Esophagus (tissue), 2 donors: ENCODE results near the gene DGKB. TPM values are rescaled to one million over a fixed set of nuclear protein-coding genes. Genes with fewer than 3 reads are reported as not detected.

ENCODE experiments used
- H3K27ac ChIP-seq, 2 donors: one replicate each; pipeline ENCODE4 v1.5.1; 2013; ENCODE audit warnings: low read depth in 2 of 2, mild to moderate bottlenecking in 2 of 2, inconsistent platforms in 1 of 2, low read length in 1 of 2, moderate library complexity in 1 of 2
- H3K27me3 ChIP-seq, 2 donors: one replicate each; pipeline ENCODE4 v1.6.1; 2013; ENCODE audit warnings: low read length in 2 of 2, control low read depth in 1 of 2, mild to moderate bottlenecking in 1 of 2; ENCODE audit not compliant: insufficient read depth in 2 of 2, control insufficient read depth in 1 of 2
- H3K36me3 ChIP-seq, 2 donors: one replicate each; pipeline ENCODE4 v1.6.1; 2013; ENCODE audit warnings: low read length in 1 of 2; ENCODE audit not compliant: control insufficient read depth in 2 of 2, insufficient read depth in 2 of 2
- H3K4me1 ChIP-seq, 2 donors: one replicate each; pipeline ENCODE4 v1.6.1; 2013; ENCODE audit warnings: low read length in 1 of 2; ENCODE audit not compliant: control insufficient read depth in 2 of 2, insufficient read depth in 2 of 2
- H3K4me3 ChIP-seq, 2 donors: one replicate each; pipeline ENCODE4 v1.5.1; 2013; ENCODE audit warnings: low read length in 2 of 2, mild to moderate bottlenecking in 2 of 2, low read depth in 1 of 2, moderate library complexity in 1 of 2
- H3K9me3 ChIP-seq, 2 donors: one replicate each; pipeline ENCODE4 v1.6.1; 2013; ENCODE audit warnings: mild to moderate bottlenecking in 2 of 2, low read depth in 1 of 2, low read length in 1 of 2, moderate library complexity in 1 of 2; ENCODE audit not compliant: control insufficient read depth in 2 of 2, insufficient read depth in 1 of 2
- WGBS, 2 donors: extraction: QIAGEN DNeasy Blood & Tissue Kit; methylation state at CpG; one replicate each; pipeline ENCODE4 v1.1.7; 2013; 5-methylcytosine and 5-hydroxymethylcytosine counted together
- polyA plus RNA-seq, 2 donors: library from polyadenylated mRNA; stranded (reverse); fragments of 200-250 nt; gene quantifications; one replicate each; pipeline ENCODE4 v1.2.3, GENCODE V29; 2013
- donor health status: healthy with polysubstance abuse.
- donor health status: Bipolar disorder and iron deficiency.

DGKB gene
- polyA plus RNA-seq, 2 donors, result 0.09 to 0.20 TPM

- Histone ChIP-seq H3K4me1 (no peaks in the 10 kb centered on the region), H3K27ac (no peak overlapping the region), H3K9me3 (no peaks in the 10 kb centered on the region), H3K27me3 (no peaks in the 10 kb centered on the region), H3K4me3 (no peak overlapping the region), H3K36me3 (no peaks in the 10 kb centered on the region)
- WGBS, 2 donors, result 48 to 51% methylated on average over 4 of the region's 4 CpGs
These were observed 3.2 kb upstream of the DGKB start for GRCh38 chr7:14905764-14906163.

DNA sequence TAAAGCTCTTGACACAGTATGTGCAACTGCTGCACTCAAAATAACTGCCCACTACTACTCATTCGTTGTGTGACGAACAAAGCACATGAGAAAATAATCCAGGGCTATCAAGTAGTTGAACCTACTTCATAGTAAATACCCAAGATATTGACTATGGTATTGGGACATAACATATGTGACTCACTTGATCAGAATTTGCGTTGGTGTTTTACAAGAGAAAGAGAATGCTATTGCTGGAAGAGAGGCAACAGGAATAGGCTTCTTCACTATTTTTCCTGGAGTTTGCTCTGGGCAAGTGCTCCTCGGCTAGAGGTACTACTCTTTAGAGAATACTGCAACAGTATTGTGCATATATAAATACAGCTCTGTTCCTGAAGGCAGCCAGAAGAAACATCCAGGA lies 2.5 kb downstream of the DGKB start:
- H3K4me3 ChIP-seq, result no peak overlapping the region
- 84 to 87% methylated on average over 4 of the region's 4 CpGs for WGBS, 2 donors
- no peaks in the 10 kb centered on the region for H3K4me1 ChIP-seq
- H3K27ac ChIP-seq, result no peak overlapping the region
- H3K9me3 ChIP-seq, result no peaks in the 10 kb centered on the region
- H3K36me3 ChIP-seq, result no peaks in the 10 kb centered on the region
- H3K27me3 ChIP-seq, result no peaks in the 10 kb centered on the region

- Histone ChIP-seq H3K4me3 (no peak overlapping the region), H3K27ac (no peak overlapping the region)
- WGBS, 2 donors, result 61 to 67% methylated on average over 3 of the region's 3 CpGs
These were observed 3.5 kb downstream of the DGKB start for GRCh38 chr7:14899030-14899429.

GRCh38 chr7:14896461-14896860 lies 6.1 kb downstream of the DGKB start:
- no peaks in the 10 kb centered on the region for H3K36me3 ChIP-seq
- no peaks in the 10 kb centered on the region for H3K27me3 ChIP-seq
- no peak overlapping the region for H3K27ac ChIP-seq
- H3K9me3 ChIP-seq, result no peaks in the 10 kb centered on the region
- H3K4me1 ChIP-seq, result no peaks in the 10 kb centered on the region
- no peak overlapping the region for H3K4me3 ChIP-seq
- 92 to 93% methylated on average over 2 of the region's 2 CpGs for WGBS, 2 donors

More at GRCh38 chr7:14899030-14899429, 3.5 kb downstream of the DGKB start:
- Histone ChIP-seq H3K27me3 (no peaks in the 10 kb centered on the region), H3K9me3 (no peaks in the 10 kb centered on the region), H3K36me3 (no peaks in the 10 kb centered on the region), H3K4me1 (no peaks in the 10 kb centered on the region)

DNA sequence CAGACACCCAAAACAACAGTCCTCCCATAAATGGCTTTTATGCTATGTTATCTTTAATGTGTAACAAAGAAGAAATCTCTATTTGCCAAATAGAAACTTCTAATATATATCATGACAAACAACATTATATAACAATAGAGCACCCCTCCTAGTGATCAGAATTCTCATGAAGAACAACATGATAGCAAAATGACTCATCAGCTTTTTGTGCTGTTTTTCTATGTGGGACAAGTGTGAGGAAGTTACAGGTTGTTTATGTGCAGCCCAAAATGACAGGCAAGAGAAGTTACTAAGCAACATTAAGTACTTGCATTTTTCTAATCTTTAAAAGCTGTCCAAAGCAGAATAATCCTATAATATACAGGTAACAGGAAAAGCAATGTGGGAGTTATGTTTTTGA lies 7.7 kb downstream of the DGKB start:
- no peaks in the 10 kb centered on the region for H3K9me3 ChIP-seq
- H3K27ac ChIP-seq, result no peak overlapping the region
- no peak overlapping the region for H3K4me3 ChIP-seq
- no peaks in the 10 kb centered on the region for H3K36me3 ChIP-seq
- H3K4me1 ChIP-seq, result no peaks in the 10 kb centered on the region
- no peaks in the 10 kb centered on the region for H3K27me3 ChIP-seq

- Histone ChIP-seq H3K4me1 (no peaks in the 10 kb centered on the region), H3K27me3 (no peaks in the 10 kb centered on the region), H3K9me3 (no peaks in the 10 kb centered on the region), H3K4me3 (no peak overlapping the region), H3K36me3 (no peaks in the 10 kb centered on the region), H3K27ac (no peak overlapping the region)
- 54 to 57% methylated on average over 2 of the region's 2 CpGs for WGBS, 2 donors
These were observed 9.6 kb downstream of the DGKB start for GRCh38 chr7:14892961-14893360.

- Histone ChIP-seq H3K36me3 (no peaks in the 10 kb centered on the region), H3K27me3 (no peaks in the 10 kb centered on the region), H3K27ac (no peak overlapping the region), H3K4me3 (no peak overlapping the region), H3K4me1 (no peaks in the 10 kb centered on the region), H3K9me3 (no peaks in the 10 kb centered on the region)
- WGBS, 2 donors, result 90 to 95% methylated on average over 3 of the region's 3 CpGs
These were observed 11.3 kb downstream of the DGKB start for GRCh38 chr7:14891289-14891688.

DNA sequence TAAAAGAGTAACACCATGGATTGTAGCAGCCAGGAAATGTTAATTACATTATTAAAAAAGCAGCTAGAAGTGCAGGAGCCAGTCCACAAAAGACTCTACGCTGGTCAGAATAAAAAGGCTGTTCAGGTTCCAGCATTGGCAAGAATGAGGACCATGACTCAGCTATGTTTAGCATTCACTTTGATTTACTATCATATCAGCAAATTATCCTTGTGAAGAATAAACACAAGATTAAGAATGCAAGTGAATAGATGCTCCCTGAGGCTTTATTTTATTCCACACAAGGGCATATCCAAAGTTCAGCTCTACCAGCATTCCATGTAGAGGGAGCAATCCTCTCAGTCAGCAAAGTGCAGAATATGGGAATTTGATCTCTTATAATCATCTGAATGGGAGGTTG lies 13.6 kb downstream of the DGKB start:
- Histone ChIP-seq H3K27ac (no peak overlapping the region), H3K9me3 (no peaks in the 10 kb centered on the region), H3K4me3 (no peak overlapping the region), H3K36me3 (no peaks in the 10 kb centered on the region), H3K4me1 (no peaks in the 10 kb centered on the region), H3K27me3 (no peaks in the 10 kb centered on the region)
- 18 to 21% methylated on average over 1 of the region's 1 CpG for WGBS, 2 donors

- Histone ChIP-seq H3K4me3 (no peak overlapping the region), H3K27me3 (no peaks in the 10 kb centered on the region), H3K4me1 (no peaks in the 10 kb centered on the region), H3K9me3 (no peaks in the 10 kb centered on the region), H3K27ac (no peak overlapping the region), H3K36me3 (no peaks in the 10 kb centered on the region)
- WGBS, 2 donors, result 82 to 85% methylated on average over 3 of the region's 3 CpGs
These were observed 16.0 kb downstream of the DGKB start for GRCh38 chr7:14886533-14886932.

- Histone ChIP-seq H3K27me3 (no peaks in the 10 kb centered on the region), H3K9me3 (peaks cover 0 to 3% of the 10 kb centered on the region in 2 donors), H3K27ac (no peak overlapping the region), H3K4me1 (no peaks in the 10 kb centered on the region), H3K36me3 (no peaks in the 10 kb centered on the region), H3K4me3 (no peak overlapping the region)
- 66 to 76% methylated on average over 8 of the region's 8 CpGs for WGBS, 2 donors
These were observed 26.5 kb downstream of the DGKB start for GRCh38 chr7:14875941-14876587.
